ENCODE results near the gene PCDHGA3. TPM values are rescaled to one million over a fixed set of nuclear protein-coding genes. Genes with fewer than 3 reads are reported as not detected.
A peak's percentile ranks its signal among the peaks of the same experiment; 100 is the strongest.

The PCDHGA3 gene
- total and polyA plus RNA-seq, 2 experiments from 2014 or later = 0.63 to 0.90 TPM

DNA sequence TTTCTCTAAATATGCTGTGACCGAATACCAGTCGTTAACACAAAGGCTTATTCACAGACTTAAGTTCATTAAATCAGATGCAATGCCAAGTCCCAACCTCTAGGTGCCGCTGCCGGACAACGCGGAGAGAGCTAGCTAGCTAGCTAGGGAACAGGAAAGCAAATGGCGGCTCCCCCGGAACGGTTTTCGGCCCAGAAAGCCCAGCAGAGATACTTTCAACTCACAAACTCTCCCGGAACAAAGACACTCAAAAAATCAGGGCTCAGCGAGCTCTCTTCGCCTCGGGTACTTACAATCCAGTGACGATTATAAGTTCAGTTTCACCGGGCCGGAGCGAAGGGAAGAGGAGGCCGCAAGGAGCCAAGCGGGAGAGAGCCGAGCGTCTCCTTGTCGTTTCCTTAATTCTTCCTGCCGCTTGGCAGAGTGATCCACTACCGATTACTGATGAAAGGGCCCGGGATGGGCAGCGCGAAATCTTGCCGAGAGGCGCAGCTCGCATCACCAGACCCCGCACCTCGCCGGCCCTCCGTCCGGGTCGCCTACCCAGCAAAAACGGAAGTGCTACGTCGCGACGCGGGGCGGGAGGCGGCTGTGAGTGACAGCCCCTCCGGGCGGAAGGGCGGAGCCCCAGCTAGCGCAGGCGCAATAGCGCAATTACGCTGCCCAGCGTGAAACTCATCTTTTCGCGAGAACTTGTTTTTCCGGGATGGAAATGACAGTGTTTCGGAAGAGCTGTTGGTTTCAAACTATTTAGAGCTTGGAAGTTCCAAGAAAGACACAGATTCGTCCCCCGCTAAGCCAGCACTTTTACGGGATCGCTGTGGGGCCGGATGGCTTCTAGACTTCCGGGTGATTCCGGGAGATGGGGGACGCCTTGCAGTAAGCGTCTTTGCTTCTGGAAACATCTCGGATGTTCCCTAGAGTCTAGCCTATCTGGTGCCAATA is 23.1 kb upstream of the PCDHGA3 start, which contains the start of gene TAF7:
Gene TAF7 (minus strand): TSS at position 560 of the 945 bp plus-strand sequence. CDS start 740 bp downstream, outside the sequence.
- Histone ChIP-seq H4K20me1 (replicated peaks; ENCODE audit: insufficient read depth) (peaks cover 24% of the 10 kb centered on the region), H3K79me2 (replicated peaks; ENCODE audit: insufficient read depth) (peaks cover 42% of the 10 kb centered on the region), H3K4me3 (peak within 1 kb of the TSS; percentile 67), H3K27ac (ENCODE audit: low read depth) (peak within 1 kb of the TSS; percentile 92), H3K36me3 (ENCODE audit: insufficient read depth) (peaks cover 13% of the 10 kb centered on the region), H3K9me2 (ENCODE audit: insufficient read depth) (no peaks in the 10 kb centered on the region), H3K27me3 (ENCODE audit: insufficient read depth) (no peaks in the 10 kb centered on the region), H3K4me1 (ENCODE audit: insufficient read depth) (peaks cover 14% of the 10 kb centered on the region; the same call in 1 of the 2 replicates), H2AFZ (peak within 1 kb of the TSS; percentile 87), H3F3A (replicated peaks; ENCODE audit: low read depth) (no peaks in the 10 kb centered on the region), H3K4me2 (peak within 1 kb of the TSS; percentile 80)
- ATAC-seq (peak; percentile 96), DNase-seq (ENCODE audit: low spot score) (peak; percentile 97)
- Mint-ChIP-seq H3K27me3 (ENCODE audit: insufficient read depth, low read depth, poor library complexity) (peaks cover 15% of the 10 kb centered on the region), H3K9me3 (peaks cover 53% of the 10 kb centered on the region), H3K27ac (peak within 1 kb of the TSS; percentile 99), H3K4me3 (peak within 1 kb of the TSS; percentile 95), H3K36me3 (ENCODE audit: low read depth) (peaks cover 51% of the 10 kb centered on the region), H3K4me1 (peaks cover 10% of the 10 kb centered on the region)
- TF ChIP-seq JUNB (IDR thresholded peaks at IDR 0.05; ENCODE audit: unreplicated experiment) = no peak
- TF ChIP-seq CREB1 (CRISPR knock-in tag; IDR thresholded peaks at IDR 0.05; ENCODE audit: low read depth) = peak; percentile 82
- no peak for TF ChIP-seq EZH2phosphoT487 (IDR thresholded peaks at IDR 0.05; ENCODE audit: unreplicated experiment)
- TF ChIP-seq POLR2AphosphoS5 (IDR thresholded peaks at IDR 0.05; ENCODE audit: low read depth) = peak; percentile 99
- peak; percentile 86 to 88 for TF ChIP-seq CTCF (conservative IDR thresholded peaks at IDR 0.05; ENCODE audit: low read depth in 2 of 2)
- TF ChIP-seq, protein P1, sequence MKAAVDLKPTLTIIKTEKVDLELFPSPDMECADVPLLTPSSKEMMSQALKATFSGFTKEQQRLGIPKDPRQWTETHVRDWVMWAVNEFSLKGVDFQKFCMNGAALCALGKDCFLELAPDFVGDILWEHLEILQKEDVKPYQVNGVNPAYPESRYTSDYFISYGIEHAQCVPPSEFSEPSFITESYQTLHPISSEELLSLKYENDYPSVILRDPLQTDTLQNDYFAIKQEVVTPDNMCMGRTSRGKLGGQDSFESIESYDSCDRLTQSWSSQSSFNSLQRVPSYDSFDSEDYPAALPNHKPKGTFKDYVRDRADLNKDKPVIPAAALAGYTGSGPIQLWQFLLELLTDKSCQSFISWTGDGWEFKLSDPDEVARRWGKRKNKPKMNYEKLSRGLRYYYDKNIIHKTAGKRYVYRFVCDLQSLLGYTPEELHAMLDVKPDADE (IDR thresholded peaks at IDR 0.05) = peak; percentile 50

GRCh38 chr5:141322261-141322660 is 21.4 kb upstream of the PCDHGA3 start:
- H3K4me2 ChIP-seq = no peak overlapping the region
- peaks cover 17% of the 10 kb centered on the region for H4K20me1 ChIP-seq (replicated peaks; ENCODE audit: insufficient read depth)
- H3K36me3 ChIP-seq (ENCODE audit: insufficient read depth) = peaks cover 13% of the 10 kb centered on the region
- peaks cover 14% of the 10 kb centered on the region for H3K27me3 Mint-ChIP-seq (ENCODE audit: insufficient read depth, low read depth, poor library complexity)
- H3K27ac Mint-ChIP-seq = no peak overlapping the region
- no peak overlapping the region for H3K4me3 ChIP-seq
- DNase-seq (ENCODE audit: low spot score) = no peak
- no peak for ATAC-seq
- H3K4me1 Mint-ChIP-seq = peaks cover 12% of the 10 kb centered on the region
- H2AFZ ChIP-seq = no peak overlapping the region
- peaks cover 32% of the 10 kb centered on the region for H3K79me2 ChIP-seq (replicated peaks; ENCODE audit: insufficient read depth)
- no peaks in the 10 kb centered on the region for H3K27me3 ChIP-seq (ENCODE audit: insufficient read depth)
- peaks cover 50% of the 10 kb centered on the region for H3K9me3 Mint-ChIP-seq
- no peak overlapping the region for H3K27ac ChIP-seq (ENCODE audit: low read depth)
- peaks cover 14% of the 10 kb centered on the region; the same call in 1 of the 2 replicates for H3K4me1 ChIP-seq (ENCODE audit: insufficient read depth)
- no peaks in the 10 kb centered on the region for H3F3A ChIP-seq (replicated peaks; ENCODE audit: low read depth)
- 0 out of 2 replicates have a peak, but pooled peaks cover 3% of the 10 kb centered on the region for H3K9me2 ChIP-seq (ENCODE audit: insufficient read depth)
- 0 out of 3 replicates have a peak overlapping the region, but pooled peaks have one; percentile 32 for H3K4me3 Mint-ChIP-seq
- peaks cover 43% of the 10 kb centered on the region for H3K36me3 Mint-ChIP-seq (ENCODE audit: low read depth)
- no peak for TF ChIP-seq STAT1 (IDR thresholded peaks at IDR 0.05; ENCODE audit: unreplicated experiment)
- TF ChIP-seq NANOG (IDR thresholded peaks at IDR 0.05; ENCODE audit: borderline replicate concordance) = no peak
- TF ChIP-seq JUNB (IDR thresholded peaks at IDR 0.05; ENCODE audit: unreplicated experiment) = no peak
- TF ChIP-seq, protein P2, sequence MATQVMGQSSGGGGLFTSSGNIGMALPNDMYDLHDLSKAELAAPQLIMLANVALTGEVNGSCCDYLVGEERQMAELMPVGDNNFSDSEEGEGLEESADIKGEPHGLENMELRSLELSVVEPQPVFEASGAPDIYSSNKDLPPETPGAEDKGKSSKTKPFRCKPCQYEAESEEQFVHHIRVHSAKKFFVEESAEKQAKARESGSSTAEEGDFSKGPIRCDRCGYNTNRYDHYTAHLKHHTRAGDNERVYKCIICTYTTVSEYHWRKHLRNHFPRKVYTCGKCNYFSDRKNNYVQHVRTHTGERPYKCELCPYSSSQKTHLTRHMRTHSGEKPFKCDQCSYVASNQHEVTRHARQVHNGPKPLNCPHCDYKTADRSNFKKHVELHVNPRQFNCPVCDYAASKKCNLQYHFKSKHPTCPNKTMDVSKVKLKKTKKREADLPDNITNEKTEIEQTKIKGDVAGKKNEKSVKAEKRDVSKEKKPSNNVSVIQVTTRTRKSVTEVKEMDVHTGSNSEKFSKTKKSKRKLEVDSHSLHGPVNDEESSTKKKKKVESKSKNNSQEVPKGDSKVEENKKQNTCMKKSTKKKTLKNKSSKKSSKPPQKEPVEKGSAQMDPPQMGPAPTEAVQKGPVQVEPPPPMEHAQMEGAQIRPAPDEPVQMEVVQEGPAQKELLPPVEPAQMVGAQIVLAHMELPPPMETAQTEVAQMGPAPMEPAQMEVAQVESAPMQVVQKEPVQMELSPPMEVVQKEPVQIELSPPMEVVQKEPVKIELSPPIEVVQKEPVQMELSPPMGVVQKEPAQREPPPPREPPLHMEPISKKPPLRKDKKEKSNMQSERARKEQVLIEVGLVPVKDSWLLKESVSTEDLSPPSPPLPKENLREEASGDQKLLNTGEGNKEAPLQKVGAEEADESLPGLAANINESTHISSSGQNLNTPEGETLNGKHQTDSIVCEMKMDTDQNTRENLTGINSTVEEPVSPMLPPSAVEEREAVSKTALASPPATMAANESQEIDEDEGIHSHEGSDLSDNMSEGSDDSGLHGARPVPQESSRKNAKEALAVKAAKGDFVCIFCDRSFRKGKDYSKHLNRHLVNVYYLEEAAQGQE (IDR thresholded peaks at IDR 0.05; ENCODE audit: unreplicated experiment) = no peak
- no peak for TF ChIP-seq ZNF114 (CRISPR knock-in tag; IDR thresholded peaks at IDR 0.05)
- no peak for TF ChIP-seq CREB1 (CRISPR knock-in tag; IDR thresholded peaks at IDR 0.05; ENCODE audit: low read depth)
- TF ChIP-seq ZNF331 (CRISPR knock-in tag; IDR thresholded peaks at IDR 0.05; ENCODE audit: low read depth) = no peak
- TF ChIP-seq, protein P1 (IDR thresholded peaks at IDR 0.05) = no peak
- no peak for TF ChIP-seq EZH2 (IDR thresholded peaks at IDR 0.05; ENCODE audit: low read depth, unreplicated experiment)

Data from GM23338 (cell line).